Measurements from ENCODE around the gene RAB44. TPM values are rescaled to one million over a fixed set of nuclear protein-coding genes. Genes with fewer than 3 reads are reported as not detected.

RAB44 gene
- total RNA-seq, 2 donors from 2014 or later, result 0.14 to 0.45 TPM

GRCh38 chr6:36698196-36698595 lies 570 bp downstream of the RAB44 start:
- no peaks in the 10 kb centered on the region for H3K9me3 ChIP-seq
- H3K36me3 ChIP-seq, result no peaks in the 10 kb centered on the region
- intact Hi-C loops (cut with DNase I), result no loop called here
- 91% methylated on average over 6 of the region's 6 CpGs for WGBS
- H3K4me1 ChIP-seq (replicated peaks), result no peaks in the 10 kb centered on the region
- TF ChIP-seq, protein P1, sequence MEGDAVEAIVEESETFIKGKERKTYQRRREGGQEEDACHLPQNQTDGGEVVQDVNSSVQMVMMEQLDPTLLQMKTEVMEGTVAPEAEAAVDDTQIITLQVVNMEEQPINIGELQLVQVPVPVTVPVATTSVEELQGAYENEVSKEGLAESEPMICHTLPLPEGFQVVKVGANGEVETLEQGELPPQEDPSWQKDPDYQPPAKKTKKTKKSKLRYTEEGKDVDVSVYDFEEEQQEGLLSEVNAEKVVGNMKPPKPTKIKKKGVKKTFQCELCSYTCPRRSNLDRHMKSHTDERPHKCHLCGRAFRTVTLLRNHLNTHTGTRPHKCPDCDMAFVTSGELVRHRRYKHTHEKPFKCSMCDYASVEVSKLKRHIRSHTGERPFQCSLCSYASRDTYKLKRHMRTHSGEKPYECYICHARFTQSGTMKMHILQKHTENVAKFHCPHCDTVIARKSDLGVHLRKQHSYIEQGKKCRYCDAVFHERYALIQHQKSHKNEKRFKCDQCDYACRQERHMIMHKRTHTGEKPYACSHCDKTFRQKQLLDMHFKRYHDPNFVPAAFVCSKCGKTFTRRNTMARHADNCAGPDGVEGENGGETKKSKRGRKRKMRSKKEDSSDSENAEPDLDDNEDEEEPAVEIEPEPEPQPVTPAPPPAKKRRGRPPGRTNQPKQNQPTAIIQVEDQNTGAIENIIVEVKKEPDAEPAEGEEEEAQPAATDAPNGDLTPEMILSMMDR (IDR thresholded peaks at IDR 0.05), result no peak
- TF ChIP-seq POLR2A (IDR thresholded peaks at IDR 0.05) (no peak), POLR2AphosphoS5 (IDR thresholded peaks at IDR 0.05) (no peak)
- no peaks in the 10 kb centered on the region for H3K27me3 ChIP-seq (replicated peaks; ENCODE audit: insufficient read depth)
- no peak for DNase-seq (ENCODE audit: low spot score)
- H3K27ac ChIP-seq, result no peak overlapping the region
- H3K4me3 ChIP-seq, result no peak overlapping the region

- no peak for DNase-seq (ENCODE audit: low spot score)
- H3K4me3 ChIP-seq, result no peak overlapping the region
- no peak for TF ChIP-seq POLR2A (IDR thresholded peaks at IDR 0.05)
- no peak for TF ChIP-seq POLR2AphosphoS5 (IDR thresholded peaks at IDR 0.05)
- TF ChIP-seq, protein P1 (IDR thresholded peaks at IDR 0.05), result no peak
These were observed 1.2 kb downstream of the RAB44 start for GRCh38 chr6:36698871-36699271.

DNA sequence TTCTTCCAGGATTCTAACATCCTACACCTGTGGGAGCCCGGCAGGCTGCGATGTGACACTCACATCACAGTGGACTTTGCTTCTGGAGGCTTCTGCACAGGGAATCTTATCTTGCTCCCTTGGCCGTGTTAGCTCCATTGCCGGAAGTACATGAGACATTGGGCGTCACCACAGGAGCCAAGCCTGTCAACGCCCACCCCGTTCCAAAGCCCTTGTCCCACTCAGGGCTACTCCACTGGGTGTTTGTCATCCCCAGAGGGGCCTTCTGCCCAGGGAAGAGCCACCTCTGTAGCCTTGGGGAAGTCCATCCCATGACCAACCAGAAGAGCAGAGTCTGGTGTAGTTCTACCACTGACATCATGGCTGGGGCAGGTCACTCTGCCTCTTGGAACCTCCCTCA lies 1.7 kb downstream of the RAB44 start:
- intact Hi-C loops (cut with DNase I), result no loop called here
- WGBS, result 65% methylated on average over 7 of the region's 7 CpGs
- TF ChIP-seq, protein P1 (IDR thresholded peaks at IDR 0.05), result no peak
- no peaks in the 10 kb centered on the region for H3K4me1 ChIP-seq (replicated peaks)
- no peaks in the 10 kb centered on the region for H3K27me3 ChIP-seq (replicated peaks; ENCODE audit: insufficient read depth)
- no peak for DNase-seq (ENCODE audit: low spot score)
- H3K4me3 ChIP-seq, result no peak overlapping the region
- H3K9me3 ChIP-seq, result no peaks in the 10 kb centered on the region
- H3K36me3 ChIP-seq, result no peaks in the 10 kb centered on the region
- no peak overlapping the region for H3K27ac ChIP-seq

More at GRCh38 chr6:36698871-36699271, 1.2 kb downstream of the RAB44 start:
- 84% methylated on average over 8 of the region's 8 CpGs for WGBS
- H3K4me1 ChIP-seq (replicated peaks), result no peaks in the 10 kb centered on the region
- intact Hi-C loops (cut with DNase I), result no loop called here
- no peaks in the 10 kb centered on the region for H3K9me3 ChIP-seq
- H3K36me3 ChIP-seq, result no peaks in the 10 kb centered on the region
- no peak overlapping the region for H3K27ac ChIP-seq
- no peaks in the 10 kb centered on the region for H3K27me3 ChIP-seq (replicated peaks; ENCODE audit: insufficient read depth)

DNA sequence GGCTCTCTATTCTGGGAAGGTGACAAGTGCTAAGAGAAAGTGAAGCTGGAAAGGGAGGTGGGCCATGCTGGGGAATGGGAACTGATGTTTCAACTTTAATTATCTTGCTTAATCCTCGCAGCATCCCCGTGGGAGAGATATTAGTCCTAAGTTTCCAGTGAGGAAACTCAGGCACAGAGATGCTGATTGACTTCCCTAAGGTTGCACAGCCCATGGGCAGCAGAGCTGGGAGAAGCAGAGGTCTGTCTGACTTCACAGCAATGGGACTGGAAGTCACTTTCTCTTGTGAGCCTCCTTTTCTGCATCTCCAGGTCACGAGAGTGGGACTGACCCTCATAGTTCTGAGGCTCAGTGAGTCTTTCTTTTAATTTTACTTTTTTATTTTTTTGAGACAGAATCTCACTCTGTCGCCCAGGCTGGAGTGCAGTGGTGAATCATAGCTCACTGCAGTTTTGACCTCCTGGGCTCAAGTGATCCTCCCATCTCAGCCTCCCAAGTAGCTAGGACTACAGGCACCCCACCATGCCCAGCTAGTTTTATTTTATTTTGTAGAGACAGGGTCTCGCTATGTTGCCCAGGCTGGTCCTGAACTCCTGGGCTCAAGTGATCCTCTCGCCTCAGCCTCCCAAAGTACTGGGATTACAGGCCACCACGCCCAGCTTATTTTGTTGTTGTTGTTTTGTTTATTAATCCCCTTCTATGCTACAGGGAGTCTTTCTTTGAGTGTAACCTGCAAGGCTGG lies 2.6 kb downstream of the RAB44 start:
- H3K4me1 ChIP-seq (replicated peaks), result no peaks in the 10 kb centered on the region
- H3K27ac ChIP-seq, result no peak overlapping the region
- H3K36me3 ChIP-seq, result no peaks in the 10 kb centered on the region
- TF ChIP-seq POLR2AphosphoS5 (IDR thresholded peaks at IDR 0.05) (no peak), POLR2A (IDR thresholded peaks at IDR 0.05) (no peak)
- TF ChIP-seq, protein P1 (IDR thresholded peaks at IDR 0.05), result no peak
- WGBS, result 84% methylated on average over 7 of the region's 7 CpGs
- H3K4me3 ChIP-seq, result no peak overlapping the region
- intact Hi-C loops (cut with DNase I), result no loop called here
- no peak for DNase-seq (ENCODE audit: low spot score)
- no peaks in the 10 kb centered on the region for H3K27me3 ChIP-seq (replicated peaks; ENCODE audit: insufficient read depth)
- H3K9me3 ChIP-seq, result no peaks in the 10 kb centered on the region

- H3K27me3 ChIP-seq (replicated peaks; ENCODE audit: insufficient read depth), result no peaks in the 10 kb centered on the region
- H3K4me1 ChIP-seq (replicated peaks), result no peaks in the 10 kb centered on the region
- no peak for DNase-seq (ENCODE audit: low spot score)
- WGBS, result 72% methylated on average over 3 of the region's 3 CpGs
- intact Hi-C loops (cut with DNase I), result no loop called here
- no peak overlapping the region for H3K4me3 ChIP-seq
- no peak overlapping the region for H3K27ac ChIP-seq
- H3K36me3 ChIP-seq, result no peaks in the 10 kb centered on the region
- no peak for TF ChIP-seq POLR2A (IDR thresholded peaks at IDR 0.05)
- H3K9me3 ChIP-seq, result no peaks in the 10 kb centered on the region
These were observed 3.2 kb downstream of the RAB44 start for GRCh38 chr6:36700831-36701230.

Measured in prostate gland (tissue), 2 donors.